Caco-2 (cell line): ENCODE data around the gene GOLT1B. TPM values are rescaled to one million over a fixed set of nuclear protein-coding genes. Genes with fewer than 3 reads are reported as not detected.

Experiments used
- BruUV-seq: library from RNA; stranded (reverse); fragments of 400-500 nt; replicated peaks from 2 replicates; lab custom pipeline; 2021; lab: Mats Ljungman, UMichigan
- CTCF ChIA-PET: fragments of 300-600 bp; sonication (Branson Sonifier 250); formaldehyde crosslinking; loops from one replicate; lab custom pipeline; 2022; ENCODE audit warnings: antibody characterized with exemption; lab: Charles Lee
- POLR2A ChIA-PET: fragments of 300-600 bp; sonication (Branson Sonifier 250); formaldehyde crosslinking; loops from one replicate; lab custom pipeline; 2022; ENCODE audit warnings: antibody characterized with exemption; lab: Charles Lee
- DNase-seq, 2 experiments: peaks; one replicate each; pipeline versions ENCODE4 v3.0.0 to v3.0.0-alpha.2; 2020 to 2022
- H3K27me3 ChIP-seq: replicated peaks from 2 replicates; pipeline ENCODE4 v1.6.0; 2011; ENCODE audit warnings: low read length; ENCODE audit not compliant: control insufficient read depth, insufficient read depth
- H3K36me3 ChIP-seq: 2 replicates; pipeline ENCODE4 v1.5.1; 2011; ENCODE audit warnings: low read length; ENCODE audit not compliant: control insufficient read depth, insufficient read depth
- H3K4me1 ChIP-seq: fragments of 250-450 bp; sonication (Bioruptor Pico); 2 replicates; pipeline ENCODE4 v1.5.1; 2020; ENCODE audit warnings: mild to moderate bottlenecking
- H3K4me3 ChIP-seq: 2 replicates; pipeline ENCODE4 v1.5.1; 2011; ENCODE audit warnings: low read depth, mild to moderate bottlenecking, control low read depth, low read length
- H3K9me3 ChIP-seq: fragments of 250-450 bp; sonication (Bioruptor Pico); 2 replicates; pipeline ENCODE4 v1.5.1; 2020; ENCODE audit warnings: mild to moderate bottlenecking, moderate library complexity
- H3K27ac Mint-ChIP-seq: one replicate; pipeline ENCODE4 v1.8.0; 2022; ENCODE audit warnings: mixed read lengths; ENCODE audit not compliant: unreplicated experiment
- H3K27me3 Mint-ChIP-seq: one replicate; pipeline ENCODE4 v1.8.0; 2022; ENCODE audit warnings: mixed read lengths; ENCODE audit not compliant: insufficient read depth, unreplicated experiment
- H3K36me3 Mint-ChIP-seq: one replicate; pipeline ENCODE4 v1.8.0; 2022; ENCODE audit warnings: mild to moderate bottlenecking, mixed read lengths; ENCODE audit not compliant: insufficient read depth, unreplicated experiment
- H3K4me1 Mint-ChIP-seq: one replicate; pipeline ENCODE4 v1.8.0; 2022; ENCODE audit warnings: low read depth, mixed read lengths; ENCODE audit not compliant: unreplicated experiment
- H3K4me3 Mint-ChIP-seq: one replicate; pipeline ENCODE4 v1.8.0; 2022; ENCODE audit warnings: mild to moderate bottlenecking, moderate library complexity, mixed read lengths; ENCODE audit not compliant: unreplicated experiment
- H3K9me3 Mint-ChIP-seq: one replicate; pipeline ENCODE4 v1.8.0; 2022; ENCODE audit warnings: mixed read lengths; ENCODE audit not compliant: unreplicated experiment
- intact Hi-C: fragments of 100-400 bp; cut with micrococcal nuclease; formaldehyde crosslinking; loops from one replicate; pipeline ENCODE4 v1.10.0; 2022; ENCODE audit not compliant: unreplicated experiment
- total RNA-seq: library from RNA; stranded (reverse); gene quantifications from 2 replicates; pipeline ENCODE4 v1.2.3, GENCODE V29; 2022
- TF ChIP-seq, protein P1 (sequence below), 2 experiments: fragments of 200-600 bp in 1 of 2; IDR thresholded peaks; 1 replicate in 1 of 2; 2 replicates in 1 of 2; pipeline versions ENCODE4 v1.5.1 to v1.8.0; 2011 to 2022; ENCODE audit warnings: antibody characterized with exemption in 1 of 2, control low read depth in 1 of 2, inconsistent platforms in 1 of 2, low read depth in 1 of 2, low read length in 1 of 2, mild to moderate bottlenecking in 1 of 2, moderate library complexity in 1 of 2; ENCODE audit not compliant: insufficient read depth in 1 of 2, severe bottlenecking in 1 of 2, unreplicated experiment in 1 of 2

The GOLT1B gene
- total RNA-seq, 1 experiment from 2014 or later: 81.7 TPM

DNA sequence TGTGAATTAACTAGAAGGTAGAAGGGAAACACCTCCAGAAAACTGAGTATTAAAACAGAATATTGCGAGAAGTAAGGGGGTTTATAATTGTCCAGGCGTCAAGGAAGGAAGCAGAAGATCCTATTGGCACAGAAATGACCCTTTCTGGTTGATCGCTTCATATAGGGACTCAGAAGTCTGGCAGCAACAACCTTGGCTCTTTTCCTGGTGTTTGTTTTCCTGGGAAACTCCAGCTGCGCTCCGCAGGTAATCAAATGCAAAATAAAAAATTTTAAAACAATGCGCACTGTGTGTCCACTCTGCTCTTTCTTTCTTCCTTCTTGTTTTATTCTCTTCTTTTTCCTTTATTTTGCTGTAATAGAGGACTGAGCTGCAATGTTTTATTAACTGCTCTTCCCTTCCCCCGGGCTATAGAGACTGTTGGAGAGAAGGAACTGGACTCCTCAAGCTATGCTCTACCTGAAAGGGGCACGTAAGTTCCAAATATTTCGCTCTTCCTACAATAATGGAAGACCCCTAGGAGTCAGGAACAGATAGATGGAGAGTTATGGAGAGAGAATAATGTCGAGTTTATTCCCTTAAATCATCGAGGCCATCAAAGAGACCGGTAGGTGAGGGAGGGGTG is 25.2 kb downstream of the GOLT1B start:
- Mint-ChIP-seq H3K27ac (no peak overlapping the region), H3K36me3 (peaks cover 5% of the 10 kb centered on the region), H3K4me1 (peaks cover 51% of the 10 kb centered on the region), H3K4me3 (peak overlapping the region; percentile 43), H3K27me3 (no peaks in the 10 kb centered on the region), H3K9me3 (peaks cover 20% of the 10 kb centered on the region)
- no peak for DNase-seq
- ChIA-PET POLR2A (interaction anchor here (0.6 kb wide), 1 partner anchor 186 kb away, joined by 3 read pairs; no protein-coding TSS in a partner anchor), CTCF (no interaction called here)
- intact Hi-C loops: loop anchor here (1.0 kb wide), 1 partner anchor 130 kb away; the partner anchor contains the start of gene LDHB
- Histone ChIP-seq H3K4me1 (peaks cover 57% of the 10 kb centered on the region), H3K36me3 (no peaks in the 10 kb centered on the region), H3K27me3 (no peaks in the 10 kb centered on the region), H3K9me3 (no peaks in the 10 kb centered on the region), H3K4me3 (peak overlapping the region; percentile 39)
- TF ChIP-seq, protein P1, sequence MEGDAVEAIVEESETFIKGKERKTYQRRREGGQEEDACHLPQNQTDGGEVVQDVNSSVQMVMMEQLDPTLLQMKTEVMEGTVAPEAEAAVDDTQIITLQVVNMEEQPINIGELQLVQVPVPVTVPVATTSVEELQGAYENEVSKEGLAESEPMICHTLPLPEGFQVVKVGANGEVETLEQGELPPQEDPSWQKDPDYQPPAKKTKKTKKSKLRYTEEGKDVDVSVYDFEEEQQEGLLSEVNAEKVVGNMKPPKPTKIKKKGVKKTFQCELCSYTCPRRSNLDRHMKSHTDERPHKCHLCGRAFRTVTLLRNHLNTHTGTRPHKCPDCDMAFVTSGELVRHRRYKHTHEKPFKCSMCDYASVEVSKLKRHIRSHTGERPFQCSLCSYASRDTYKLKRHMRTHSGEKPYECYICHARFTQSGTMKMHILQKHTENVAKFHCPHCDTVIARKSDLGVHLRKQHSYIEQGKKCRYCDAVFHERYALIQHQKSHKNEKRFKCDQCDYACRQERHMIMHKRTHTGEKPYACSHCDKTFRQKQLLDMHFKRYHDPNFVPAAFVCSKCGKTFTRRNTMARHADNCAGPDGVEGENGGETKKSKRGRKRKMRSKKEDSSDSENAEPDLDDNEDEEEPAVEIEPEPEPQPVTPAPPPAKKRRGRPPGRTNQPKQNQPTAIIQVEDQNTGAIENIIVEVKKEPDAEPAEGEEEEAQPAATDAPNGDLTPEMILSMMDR (IDR thresholded peaks at IDR 0.05; ENCODE audit: insufficient read depth in 1 of 2, low read depth in 1 of 2, low read length in 1 of 2, severe bottlenecking in 1 of 2, unreplicated experiment in 1 of 2): no peak
- no TSS peak for BruUV-seq

DNA sequence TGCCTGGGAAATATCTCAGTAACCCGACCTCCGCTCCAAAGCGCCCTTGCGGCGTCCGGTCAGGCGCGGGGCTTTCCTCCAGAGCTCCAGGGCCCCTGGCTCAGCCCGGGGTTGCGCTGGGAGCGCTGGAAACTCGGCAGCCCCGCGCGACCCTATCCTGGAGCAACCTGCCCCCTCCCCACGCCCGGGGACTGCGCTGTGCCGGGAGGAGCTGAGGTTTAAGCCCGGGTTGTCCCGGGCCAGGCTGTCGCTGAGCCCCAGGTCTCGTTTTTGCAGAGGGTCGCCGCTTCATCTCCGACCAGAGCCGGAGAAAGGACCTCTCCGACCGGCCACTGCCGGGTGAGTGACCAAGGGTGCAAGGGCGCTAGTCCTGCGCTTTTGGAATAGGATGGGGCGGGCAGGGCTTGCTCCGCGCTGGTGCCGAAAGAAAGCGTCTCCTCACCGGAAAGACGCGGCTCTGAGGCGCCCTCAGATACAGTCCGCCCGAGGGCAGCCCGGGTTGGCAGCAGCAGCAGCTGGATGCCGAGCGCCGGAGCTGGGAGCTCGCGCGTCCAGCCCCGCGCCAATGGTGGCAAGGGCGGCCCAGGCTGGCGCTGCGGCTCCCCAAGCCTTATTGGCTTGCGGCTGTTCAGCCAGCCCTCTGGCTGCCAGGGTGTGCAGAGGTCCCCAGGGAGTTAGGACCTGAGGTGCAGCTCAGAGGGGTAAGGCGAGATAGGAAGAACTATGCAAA is 26.0 kb downstream of the GOLT1B start:
- H3K4me3 Mint-ChIP-seq: peak overlapping the region; percentile 43
- peak overlapping the region; percentile 39 for H3K4me3 ChIP-seq
- CTCF ChIA-PET: no interaction called here

DNA sequence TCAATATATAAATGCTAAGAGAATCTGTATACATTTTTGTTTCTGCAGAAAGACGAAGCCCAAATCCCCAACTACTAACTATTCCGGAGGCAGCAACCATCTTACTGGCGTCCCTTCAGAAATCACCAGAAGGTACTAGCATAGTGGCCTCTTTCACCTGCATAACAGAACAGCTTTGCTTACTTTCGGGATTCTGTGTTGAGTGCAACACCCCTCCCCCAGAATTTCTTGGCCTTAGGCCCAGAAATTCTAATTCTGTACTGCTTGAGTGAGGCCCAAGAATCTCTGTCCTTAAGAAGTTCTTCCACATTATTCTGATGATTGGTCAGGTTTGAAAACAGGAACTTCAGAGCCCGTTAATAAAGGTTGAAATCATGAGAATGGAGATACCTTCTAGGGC is 27.4 kb downstream of the GOLT1B start:
- Histone ChIP-seq H3K4me1 (peaks cover 49% of the 10 kb centered on the region), H3K9me3 (no peaks in the 10 kb centered on the region), H3K36me3 (no peaks in the 10 kb centered on the region), H3K4me3 (no peak overlapping the region), H3K27me3 (no peaks in the 10 kb centered on the region)
- CTCF ChIA-PET: no interaction called here
- POLR2A ChIA-PET: no interaction called here
- DNase-seq: no peak
- Mint-ChIP-seq H3K36me3 (peaks cover 5% of the 10 kb centered on the region), H3K4me3 (no peak overlapping the region), H3K9me3 (peaks cover 17% of the 10 kb centered on the region), H3K27me3 (no peaks in the 10 kb centered on the region), H3K4me1 (peaks cover 35% of the 10 kb centered on the region), H3K27ac (no peak overlapping the region)
- BruUV-seq: no TSS peak
- TF ChIP-seq, protein P1 (IDR thresholded peaks at IDR 0.05; ENCODE audit: insufficient read depth in 1 of 2, low read depth in 1 of 2, low read length in 1 of 2, severe bottlenecking in 1 of 2, unreplicated experiment in 1 of 2): no peak
- intact Hi-C loops: no loop called here

More for the DNA sequence above, 26.0 kb downstream of the GOLT1B start:
- no peaks in the 10 kb centered on the region for H3K36me3 ChIP-seq
- DNase-seq: peak in 1 of 2 experiments; percentile 46
- Mint-ChIP-seq H3K36me3 (peaks cover 5% of the 10 kb centered on the region), H3K27ac (no peak overlapping the region), H3K9me3 (peaks cover 20% of the 10 kb centered on the region), H3K27me3 (no peaks in the 10 kb centered on the region), H3K4me1 (peaks cover 47% of the 10 kb centered on the region)
- intact Hi-C loops: no loop called here
- no peaks in the 10 kb centered on the region for H3K27me3 ChIP-seq
- POLR2A ChIA-PET: interaction anchor here (0.6 to 0.8 kb wide), 2 partner anchors 187 to 508 kb away, joined by 3 to 4 read pairs; no protein-coding TSS in a partner anchor
- H3K9me3 ChIP-seq: no peaks in the 10 kb centered on the region
- H3K4me1 ChIP-seq: peaks cover 57% of the 10 kb centered on the region
- BruUV-seq: no TSS peak
- TF ChIP-seq, protein P1 (IDR thresholded peaks at IDR 0.05; ENCODE audit: insufficient read depth in 1 of 2, low read depth in 1 of 2, low read length in 1 of 2, severe bottlenecking in 1 of 2, unreplicated experiment in 1 of 2): no peak
